Peyer's patch (tissue), 4 donors: Measurements from ENCODE around the gene FAM174C. TPM values are rescaled to one million over a fixed set of nuclear protein-coding genes. Genes with fewer than 3 reads are reported as not detected.

Experiments used
- DNase-seq, 3 donors: peaks; one replicate each; pipeline ENCODE4 v3.0.0-alpha.2; 2017 to 2019
- H3K27ac ChIP-seq, 4 donors: fragments of 200-600 bp; sonication (generic); one replicate each; pipeline ENCODE4 v1.5.1; 2016 to 2019
- H3K27me3 ChIP-seq, 2 donors: fragments of 200-600 bp; sonication (generic); one replicate each; pipeline ENCODE4 v1.5.1; 2019
- H3K36me3 ChIP-seq, 3 donors: fragments of 200-600 bp; sonication (generic); one replicate each; pipeline ENCODE4 v1.5.1; 2016 to 2019
- H3K4me1 ChIP-seq, 4 donors: fragments of 200-600 bp; sonication (generic); one replicate each; pipeline ENCODE4 v1.5.1; 2016 to 2019
- H3K4me3 ChIP-seq, 4 donors: fragments of 200-600 bp; sonication (generic); 1 replicate in 3 of 4; 2 replicates in 1 of 4; pipeline ENCODE4 v1.5.1; 2016 to 2019; ENCODE audit warnings: mild to moderate bottlenecking in 1 of 4
- H3K9me3 ChIP-seq, 4 donors: fragments of 200-600 bp; sonication (generic); one replicate each; pipeline ENCODE4 v1.5.1; 2016 to 2019; ENCODE audit warnings: mild to moderate bottlenecking in 1 of 4
- POLR2A ChIP-seq, 2 donors: fragments of 450-650 bp; IDR thresholded peaks; one replicate each; pipeline ENCODE4 v1.5.1; 2017; ENCODE audit warnings: antibody characterized with exemption in 2 of 2, mild to moderate bottlenecking in 2 of 2, moderate library complexity in 2 of 2
- total RNA-seq, 4 donors: library from RNA; depleted of rRNA; stranded (reverse); fragments of >200 nt; gene quantifications; one replicate each; pipeline ENCODE4 v1.1.0, GENCODE V29; 2016
- TF ChIP-seq, protein P1 (sequence below), 6 experiments: fragments of 450-650 bp in 4 of 6; fragments of 200-600 bp in 2 of 6; sonication (generic) in 1 of 6; IDR thresholded peaks; one replicate each; pipeline ENCODE4 v1.5.1; 2017 to 2019; ENCODE audit warnings: antibody characterized with exemption in 6 of 6, mild to moderate bottlenecking in 3 of 6, moderate library complexity in 1 of 6

FAM174C gene
- total RNA-seq, 4 donors from 2014 or later: 39.6 to 87.7 (median 80.0) TPM

- H3K36me3 ChIP-seq: peaks cover 0 to 17% (median 0%) of the 10 kb centered on the region in 3 donors
- H3K27me3 ChIP-seq: peaks cover 0 to 10% of the 10 kb centered on the region in 2 donors
- no peak for DNase-seq
- no peak overlapping the region for H3K27ac ChIP-seq
- TF ChIP-seq POLR2A (IDR thresholded peaks at IDR 0.05): no peak
- TF ChIP-seq, protein P1, sequence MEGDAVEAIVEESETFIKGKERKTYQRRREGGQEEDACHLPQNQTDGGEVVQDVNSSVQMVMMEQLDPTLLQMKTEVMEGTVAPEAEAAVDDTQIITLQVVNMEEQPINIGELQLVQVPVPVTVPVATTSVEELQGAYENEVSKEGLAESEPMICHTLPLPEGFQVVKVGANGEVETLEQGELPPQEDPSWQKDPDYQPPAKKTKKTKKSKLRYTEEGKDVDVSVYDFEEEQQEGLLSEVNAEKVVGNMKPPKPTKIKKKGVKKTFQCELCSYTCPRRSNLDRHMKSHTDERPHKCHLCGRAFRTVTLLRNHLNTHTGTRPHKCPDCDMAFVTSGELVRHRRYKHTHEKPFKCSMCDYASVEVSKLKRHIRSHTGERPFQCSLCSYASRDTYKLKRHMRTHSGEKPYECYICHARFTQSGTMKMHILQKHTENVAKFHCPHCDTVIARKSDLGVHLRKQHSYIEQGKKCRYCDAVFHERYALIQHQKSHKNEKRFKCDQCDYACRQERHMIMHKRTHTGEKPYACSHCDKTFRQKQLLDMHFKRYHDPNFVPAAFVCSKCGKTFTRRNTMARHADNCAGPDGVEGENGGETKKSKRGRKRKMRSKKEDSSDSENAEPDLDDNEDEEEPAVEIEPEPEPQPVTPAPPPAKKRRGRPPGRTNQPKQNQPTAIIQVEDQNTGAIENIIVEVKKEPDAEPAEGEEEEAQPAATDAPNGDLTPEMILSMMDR (IDR thresholded peaks at IDR 0.05): no peak
- H3K9me3 ChIP-seq: no peaks in the 10 kb centered on the region
- H3K4me1 ChIP-seq: peaks cover 3 to 43% (median 10%) of the 10 kb centered on the region in 4 donors
- H3K4me3 ChIP-seq: no peak overlapping the region
Observed at GRCh38 chr19:1294688-1295087, 19.4 kb downstream of the FAM174C start.

DNA sequence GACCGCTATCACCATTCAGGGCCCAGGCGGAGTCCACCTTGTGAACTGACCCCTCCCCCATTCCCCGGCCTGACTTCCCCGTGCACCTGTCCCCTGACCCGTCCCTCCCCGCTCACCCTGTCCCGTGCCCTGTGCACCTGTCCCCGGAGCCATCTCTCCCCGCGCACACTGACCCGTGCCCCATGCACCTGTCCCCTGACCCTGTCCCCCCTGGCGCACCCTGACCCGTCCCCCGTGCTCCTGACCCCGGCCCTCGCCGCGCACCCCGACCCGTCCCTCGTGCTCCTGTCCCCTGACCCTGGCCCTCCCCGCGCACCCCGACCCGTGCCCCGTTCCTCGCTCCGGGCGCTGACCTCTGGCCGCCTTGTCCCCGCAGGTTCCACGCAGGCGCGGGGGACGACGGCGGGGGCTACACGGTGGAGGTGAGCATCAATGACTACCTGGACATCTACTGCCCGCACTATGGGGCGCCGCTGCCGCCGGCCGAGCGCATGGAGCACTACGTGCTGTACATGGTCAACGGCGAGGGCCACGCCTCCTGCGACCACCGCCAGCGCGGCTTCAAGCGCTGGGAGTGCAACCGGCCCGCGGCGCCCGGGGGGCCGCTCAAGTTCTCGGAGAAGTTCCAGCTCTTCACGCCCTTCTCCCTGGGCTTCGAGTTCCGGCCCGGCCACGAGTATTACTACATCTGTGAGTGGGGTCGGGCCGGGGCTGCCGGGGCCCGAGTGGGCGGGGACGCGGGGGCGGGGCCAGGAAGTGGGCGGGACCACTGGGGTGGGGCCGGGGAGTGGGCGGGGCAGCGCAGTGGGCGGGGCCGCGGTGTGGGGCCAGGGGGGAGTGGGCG, 20.1 kb downstream of the FAM174C start:
- Histone ChIP-seq H3K27ac (no peak overlapping the region), H3K36me3 (peaks cover 0 to 17% (median 0%) of the 10 kb centered on the region in 3 donors), H3K9me3 (no peaks in the 10 kb centered on the region), H3K27me3 (peaks cover 0 to 10% of the 10 kb centered on the region in 2 donors), H3K4me1 (peaks cover 3 to 36% (median 10%) of the 10 kb centered on the region in 4 donors), H3K4me3 (peak overlapping the region in 1 of 4 donors; percentile 2)
- DNase-seq: no peak
- TF ChIP-seq POLR2A (IDR thresholded peaks at IDR 0.05): no peak
- TF ChIP-seq, protein P1 (IDR thresholded peaks at IDR 0.05): no peak

- no peak overlapping the region for H3K4me3 ChIP-seq
- peaks cover 0 to 31% (median 10%) of the 10 kb centered on the region in 4 donors for H3K4me1 ChIP-seq
- H3K36me3 ChIP-seq: peaks cover 0 to 17% (median 0%) of the 10 kb centered on the region in 3 donors
- no peak overlapping the region for H3K27ac ChIP-seq
- no peak for DNase-seq
- TF ChIP-seq, protein P1 (IDR thresholded peaks at IDR 0.05): no peak
- no peak for TF ChIP-seq POLR2A (IDR thresholded peaks at IDR 0.05)
- H3K9me3 ChIP-seq: no peaks in the 10 kb centered on the region
- H3K27me3 ChIP-seq: peaks cover 0 to 10% of the 10 kb centered on the region in 2 donors
Observed at GRCh38 chr19:1296078-1296477, 20.7 kb downstream of the FAM174C start.

DNA sequence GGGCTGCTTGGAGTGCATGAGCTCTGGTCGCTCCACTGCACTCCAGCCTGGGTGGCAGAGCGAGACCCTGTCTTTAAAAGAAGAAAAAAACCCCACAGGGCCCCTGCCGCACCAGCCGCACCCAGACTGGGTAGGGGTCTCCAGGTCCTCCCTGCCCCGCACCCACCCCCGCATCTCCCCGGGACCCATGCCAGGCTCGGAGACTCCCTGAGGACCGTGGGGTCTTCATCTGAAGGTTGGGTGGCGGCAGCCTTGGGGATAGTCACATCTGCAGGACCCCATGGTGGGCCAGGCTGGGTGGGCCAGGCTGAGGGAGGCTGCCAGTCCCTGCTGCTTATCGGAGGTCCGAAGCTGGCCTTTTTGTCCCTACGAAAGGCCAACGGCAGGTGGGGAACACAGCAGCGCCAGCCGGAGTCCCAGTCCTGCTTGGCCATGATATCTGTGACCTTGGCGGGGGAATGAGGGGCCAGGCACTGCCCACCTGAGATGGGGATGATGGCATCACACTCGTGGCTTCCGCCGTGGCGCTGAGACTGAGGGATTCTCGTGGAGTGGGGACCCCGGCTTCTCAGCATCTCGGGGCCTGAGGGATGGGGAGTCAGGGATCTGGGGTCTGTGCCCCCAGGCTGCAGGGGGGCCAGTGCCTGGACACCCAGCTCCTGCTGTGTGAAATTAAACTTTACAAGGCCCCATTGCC, 21.4 kb downstream of the FAM174C start:
- Histone ChIP-seq H3K4me1 (peaks cover 0 to 24% (median 10%) of the 10 kb centered on the region in 4 donors), H3K27ac (no peak overlapping the region), H3K27me3 (peaks cover 0 to 10% of the 10 kb centered on the region in 2 donors), H3K36me3 (peaks cover 0 to 17% (median 0%) of the 10 kb centered on the region in 3 donors), H3K4me3 (no peak overlapping the region), H3K9me3 (no peaks in the 10 kb centered on the region)
- no peak for DNase-seq
- TF ChIP-seq, protein P1 (IDR thresholded peaks at IDR 0.05): no peak
- no peak for TF ChIP-seq POLR2A (IDR thresholded peaks at IDR 0.05)

DNA sequence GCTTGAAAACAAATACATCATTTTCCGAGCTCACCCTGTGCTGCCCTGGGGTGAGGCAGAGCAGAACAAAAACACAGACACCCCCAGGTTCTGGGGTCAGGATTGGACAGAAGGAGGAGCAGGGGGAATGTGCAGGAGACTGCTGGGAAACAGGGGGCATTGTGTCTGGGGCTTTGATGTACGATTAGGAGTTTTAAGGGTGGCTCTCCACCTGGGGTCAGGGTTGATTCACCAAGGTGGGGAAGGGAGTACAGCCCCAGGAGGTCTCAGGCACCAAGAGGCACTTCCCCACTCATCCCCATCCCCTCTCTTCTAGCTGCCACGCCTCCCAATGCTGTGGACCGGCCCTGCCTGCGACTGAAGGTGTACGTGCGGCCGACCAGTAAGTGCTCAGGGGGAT, 22.9 kb downstream of the FAM174C start:
- Histone ChIP-seq H3K4me3 (no peak overlapping the region), H3K27me3 (peaks cover 0 to 10% of the 10 kb centered on the region in 2 donors), H3K4me1 (peaks cover 0 to 14% (median 6%) of the 10 kb centered on the region in 4 donors), H3K27ac (no peak overlapping the region), H3K9me3 (no peaks in the 10 kb centered on the region), H3K36me3 (peaks cover 0 to 17% (median 0%) of the 10 kb centered on the region in 3 donors)
- DNase-seq: no peak
- TF ChIP-seq POLR2A (IDR thresholded peaks at IDR 0.05): no peak
- TF ChIP-seq, protein P1 (IDR thresholded peaks at IDR 0.05): no peak
